BE2C (cell line): ENCODE data around the gene ACTR5.
"Not testable (repeated sequence)": the region's sequence is repeated elsewhere in the genome, so short reads cannot be mapped to it uniquely, and the experiment has no call there.

Experiments used
- DNase-seq: peaks from one replicate; pipeline ENCODE4 v3.0.0-alpha.2; 2020
- H3K27me3 ChIP-seq: fragments of 250-450 bp; sonication (Bioruptor Pico); 2 replicates; pipeline ENCODE4 v1.5.1; 2020; ENCODE audit warnings: mild to moderate bottlenecking
- H3K36me3 ChIP-seq: fragments of 250-450 bp; sonication (Bioruptor Pico); 2 replicates; pipeline ENCODE4 v1.5.1; 2020; ENCODE audit warnings: mild to moderate bottlenecking
- H3K4me1 ChIP-seq: fragments of 250-450 bp; sonication (Bioruptor Pico); 2 replicates; pipeline ENCODE4 v1.5.1; 2020
- H3K4me3 ChIP-seq: 2 replicates; pipeline ENCODE4 v1.5.1; 2011; ENCODE audit warnings: low read depth, low read length
- H3K9me3 ChIP-seq: fragments of 250-450 bp; sonication (Bioruptor Pico); 2 replicates; pipeline ENCODE4 v1.5.1; 2020
- TF ChIP-seq, protein P1 (sequence below): IDR thresholded peaks from 2 replicates; pipeline ENCODE4 v1.5.1; 2012; ENCODE audit warnings: mild to moderate bottlenecking, low read depth, low read length

Gene ACTR5

DNA sequence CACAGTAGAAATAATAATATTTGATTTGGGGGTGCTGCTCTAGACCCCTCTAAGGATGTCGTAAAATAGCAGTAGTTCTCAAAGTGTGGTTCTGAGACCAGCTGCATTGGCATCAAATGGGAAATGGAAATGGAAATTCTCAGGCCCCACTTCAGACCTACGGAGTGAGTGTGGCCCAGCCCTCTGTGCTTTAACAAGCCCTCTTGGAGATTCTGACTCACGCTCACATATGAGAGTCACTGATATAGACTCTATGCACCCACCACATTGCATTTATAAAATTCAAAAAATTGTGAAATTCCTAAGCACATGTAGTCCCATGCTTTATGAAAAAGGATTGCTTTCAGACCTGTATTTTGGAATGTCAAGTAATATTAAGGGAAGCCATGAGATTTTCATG, 43.0 kb downstream of the ACTR5 start:
- Histone ChIP-seq H3K4me1 (no peaks in the 10 kb centered on the region), H3K27me3 (no peaks in the 10 kb centered on the region), H3K4me3 (no peak overlapping the region), H3K9me3 (no peaks in the 10 kb centered on the region), H3K36me3 (no peaks in the 10 kb centered on the region)
- TF ChIP-seq, protein P1, sequence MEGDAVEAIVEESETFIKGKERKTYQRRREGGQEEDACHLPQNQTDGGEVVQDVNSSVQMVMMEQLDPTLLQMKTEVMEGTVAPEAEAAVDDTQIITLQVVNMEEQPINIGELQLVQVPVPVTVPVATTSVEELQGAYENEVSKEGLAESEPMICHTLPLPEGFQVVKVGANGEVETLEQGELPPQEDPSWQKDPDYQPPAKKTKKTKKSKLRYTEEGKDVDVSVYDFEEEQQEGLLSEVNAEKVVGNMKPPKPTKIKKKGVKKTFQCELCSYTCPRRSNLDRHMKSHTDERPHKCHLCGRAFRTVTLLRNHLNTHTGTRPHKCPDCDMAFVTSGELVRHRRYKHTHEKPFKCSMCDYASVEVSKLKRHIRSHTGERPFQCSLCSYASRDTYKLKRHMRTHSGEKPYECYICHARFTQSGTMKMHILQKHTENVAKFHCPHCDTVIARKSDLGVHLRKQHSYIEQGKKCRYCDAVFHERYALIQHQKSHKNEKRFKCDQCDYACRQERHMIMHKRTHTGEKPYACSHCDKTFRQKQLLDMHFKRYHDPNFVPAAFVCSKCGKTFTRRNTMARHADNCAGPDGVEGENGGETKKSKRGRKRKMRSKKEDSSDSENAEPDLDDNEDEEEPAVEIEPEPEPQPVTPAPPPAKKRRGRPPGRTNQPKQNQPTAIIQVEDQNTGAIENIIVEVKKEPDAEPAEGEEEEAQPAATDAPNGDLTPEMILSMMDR, result no peak
- DNase-seq, result no peak

DNA sequence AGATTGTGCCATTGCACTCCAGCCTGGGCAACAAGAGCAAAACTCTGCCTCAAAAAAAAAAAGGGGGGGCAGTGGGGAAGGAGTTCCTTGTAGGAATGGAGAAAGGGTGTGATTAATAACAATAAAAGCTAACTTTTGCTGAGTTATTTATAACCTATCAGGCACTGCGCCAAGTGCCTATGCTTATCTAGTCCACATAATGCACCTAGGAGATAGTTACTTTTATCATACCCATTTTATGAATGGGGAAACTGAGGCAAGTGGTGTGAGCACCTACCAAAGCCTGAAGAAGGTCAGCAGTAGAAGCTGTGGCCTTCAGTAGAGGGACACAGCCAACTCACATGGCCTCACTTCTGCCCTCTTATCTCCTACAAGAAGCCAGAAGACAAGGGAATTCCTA, 43.7 kb downstream of the ACTR5 start:
- Histone ChIP-seq H3K4me3 (no peak overlapping the region), H3K4me1 (no peaks in the 10 kb centered on the region), H3K27me3 (no peaks in the 10 kb centered on the region), H3K36me3 (no peaks in the 10 kb centered on the region), H3K9me3 (no peaks in the 10 kb centered on the region)
- DNase-seq, result no peak
- TF ChIP-seq, protein P1, result no peak

DNA sequence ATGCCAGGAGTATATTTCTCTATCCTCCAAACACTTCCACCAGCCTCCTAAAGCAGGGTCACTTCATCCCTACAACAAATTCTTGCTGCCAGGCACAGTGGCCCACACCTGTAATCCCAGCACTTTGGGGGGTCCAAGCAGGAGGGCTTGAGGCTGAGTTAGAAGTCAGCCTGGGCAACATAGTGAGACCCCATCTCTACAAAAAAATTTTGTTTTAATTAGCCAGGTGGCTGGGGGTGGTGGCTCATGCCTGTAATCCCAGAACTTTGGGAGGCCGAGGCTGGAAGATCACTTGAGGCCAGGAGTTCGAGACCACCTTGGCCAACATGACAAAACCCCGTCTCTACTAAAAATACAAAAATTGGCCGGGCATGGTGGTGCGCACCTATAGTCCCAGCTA, 45.8 kb downstream of the ACTR5 start:
- not testable (repeated sequence) for H3K36me3 ChIP-seq, H3K4me3 ChIP-seq, DNase-seq, H3K4me1 ChIP-seq, H3K9me3 ChIP-seq, H3K27me3 ChIP-seq

DNA sequence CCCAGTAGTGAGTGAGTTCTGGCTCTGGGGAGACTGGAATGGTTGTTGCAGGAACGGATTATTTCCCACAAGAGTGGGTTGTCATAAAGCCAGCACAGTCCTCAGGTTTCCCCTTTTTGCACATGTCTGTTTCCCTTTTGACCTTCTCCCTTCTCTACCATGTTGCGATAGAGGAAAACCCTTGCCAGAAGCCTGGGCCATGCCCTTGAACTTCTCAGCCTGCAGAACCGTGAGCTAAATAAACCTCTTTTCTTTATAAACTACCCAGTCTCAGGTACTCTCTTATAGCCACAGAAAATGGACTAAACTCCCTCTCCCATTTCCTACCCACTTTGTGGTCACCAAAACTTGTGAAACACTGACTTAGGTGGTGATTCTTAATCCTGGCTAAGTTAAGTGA, 50.0 kb downstream of the ACTR5 start:
- H3K27me3 ChIP-seq, result no peaks in the 10 kb centered on the region
- H3K9me3 ChIP-seq, result no peaks in the 10 kb centered on the region
- no peaks in the 10 kb centered on the region for H3K36me3 ChIP-seq
- no peaks in the 10 kb centered on the region for H3K4me1 ChIP-seq
- TF ChIP-seq, protein P1, result no peak
- no peak for DNase-seq
- H3K4me3 ChIP-seq, result no peak overlapping the region

DNA sequence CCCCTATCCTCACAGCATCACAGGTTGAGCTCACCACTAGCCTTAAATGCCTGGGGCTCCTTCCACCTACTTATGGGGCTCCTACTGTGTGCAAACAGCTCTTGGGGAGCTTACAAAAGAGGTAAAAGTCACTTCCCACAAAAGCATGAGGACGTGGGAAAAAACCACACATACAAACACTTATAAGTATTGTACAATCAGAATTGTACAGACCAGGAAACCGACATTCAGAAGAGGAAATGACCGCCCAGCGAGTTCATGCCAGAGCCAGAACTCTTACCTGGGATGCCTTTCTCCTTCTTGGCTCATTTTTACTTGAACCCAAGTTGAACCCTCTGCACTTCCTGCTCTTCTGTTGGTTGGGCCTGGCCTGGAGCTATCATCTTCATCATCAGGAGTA, 50.9 kb downstream of the ACTR5 start:
- no peaks in the 10 kb centered on the region for H3K27me3 ChIP-seq
- TF ChIP-seq, protein P1, result no peak
- H3K36me3 ChIP-seq, result no peaks in the 10 kb centered on the region
- no peaks in the 10 kb centered on the region for H3K4me1 ChIP-seq
- no peak for DNase-seq
- H3K4me3 ChIP-seq, result no peak overlapping the region
- H3K9me3 ChIP-seq, result no peaks in the 10 kb centered on the region

DNA sequence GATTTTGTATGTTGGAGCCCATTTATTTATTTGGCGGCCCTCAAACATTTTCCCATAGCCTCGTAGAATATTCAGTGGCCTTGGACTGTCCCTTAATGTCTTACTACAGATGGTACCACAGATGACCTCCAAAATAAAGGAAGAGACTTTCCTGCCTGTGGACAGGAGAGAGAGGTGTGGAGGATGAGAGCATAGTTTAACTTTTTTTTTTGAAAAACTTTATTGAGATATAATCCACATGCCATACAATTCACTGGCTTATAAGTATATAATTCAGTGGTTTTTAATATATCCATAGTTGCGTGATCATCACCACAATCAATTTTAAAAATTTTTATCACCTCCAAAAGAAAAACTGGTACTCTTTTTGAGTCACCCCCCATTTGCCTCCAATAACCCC, 52.6 kb downstream of the ACTR5 start:
- Histone ChIP-seq H3K27me3 (no peaks in the 10 kb centered on the region), H3K9me3 (no peaks in the 10 kb centered on the region), H3K4me3 (no peak overlapping the region), H3K36me3 (no peaks in the 10 kb centered on the region), H3K4me1 (no peaks in the 10 kb centered on the region)
- TF ChIP-seq, protein P1, result no peak
- no peak for DNase-seq

DNA sequence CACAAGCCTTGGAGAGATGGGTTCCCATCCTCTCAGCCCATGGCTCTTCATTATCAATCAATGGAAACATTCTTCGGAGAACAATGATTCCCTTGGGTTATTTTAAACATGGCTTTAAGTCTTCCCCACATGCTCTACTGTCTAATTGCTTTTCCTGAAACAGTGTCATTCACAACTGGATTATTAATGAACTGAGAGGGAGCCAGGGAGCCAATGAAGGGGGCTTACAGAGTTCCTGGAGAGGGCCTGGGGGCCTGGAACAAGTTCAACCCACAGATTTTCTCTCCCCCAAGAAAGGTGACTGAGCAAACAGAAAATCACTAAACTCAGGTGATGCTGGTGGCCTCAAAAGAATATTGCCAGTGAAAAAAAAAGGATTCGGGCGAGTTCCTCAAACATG, 56.0 kb downstream of the ACTR5 start:
- H3K4me1 ChIP-seq, result no peaks in the 10 kb centered on the region
- H3K9me3 ChIP-seq, result no peaks in the 10 kb centered on the region
- TF ChIP-seq, protein P1, result no peak
- DNase-seq, result no peak
- H3K36me3 ChIP-seq, result peaks cover 8% of the 10 kb centered on the region
- H3K27me3 ChIP-seq, result no peaks in the 10 kb centered on the region
- no peak overlapping the region for H3K4me3 ChIP-seq
